GM18519 (cell line): ENCODE results near the gene CABLES1.

ENCODE experiments used
- ATAC-seq: cut with Tn5 transposase; IDR thresholded peaks from one replicate; pipeline ENCODE4 v1.9.1; 2021; ENCODE audit warnings: mild to moderate bottlenecking, moderate library complexity; ENCODE audit not compliant: unreplicated experiment, low FRiP score

CABLES1 gene

DNA sequence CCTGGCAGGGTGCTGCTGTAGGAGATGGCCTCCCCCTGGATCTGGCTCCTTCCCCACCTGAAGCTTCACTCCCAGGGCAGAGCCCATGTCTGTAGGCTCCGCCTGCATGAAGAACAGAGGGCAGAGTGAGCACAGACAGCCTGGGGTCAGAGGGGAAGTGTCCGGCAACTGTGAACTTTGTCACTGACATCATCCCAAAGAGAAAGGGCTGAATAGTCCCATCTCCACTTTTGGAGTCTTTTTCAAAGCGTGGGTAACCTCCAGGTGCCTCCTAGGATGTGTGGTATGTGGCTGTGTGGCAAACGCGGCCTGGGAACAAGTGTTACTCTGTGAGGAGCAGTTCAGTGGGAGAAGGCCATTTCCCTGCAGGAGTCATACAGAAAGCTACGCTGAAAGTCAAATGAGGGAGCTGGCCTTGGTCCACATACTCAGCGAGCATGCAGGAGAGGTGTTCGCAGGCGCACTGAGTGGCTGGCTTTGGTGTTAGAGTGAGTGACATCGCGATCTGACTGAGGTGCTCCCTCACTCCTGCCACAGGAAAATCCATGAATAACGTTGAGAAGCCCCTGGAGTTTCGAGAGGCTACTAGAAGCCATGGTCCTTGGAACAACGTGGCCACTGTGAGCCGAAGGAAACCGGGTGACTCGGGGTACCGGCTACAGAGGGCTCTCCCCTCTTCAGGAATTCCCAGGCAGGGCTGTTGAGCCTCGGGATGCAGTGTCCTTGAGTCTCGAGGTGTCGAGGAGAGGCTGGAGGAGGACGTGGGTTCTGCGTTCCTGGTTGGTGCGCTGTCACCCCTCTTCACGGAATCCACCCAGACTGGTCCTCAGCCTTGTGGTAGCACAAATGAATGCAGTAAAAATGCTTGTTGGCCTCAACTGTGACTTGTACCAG, 54.7 kb downstream of the CABLES1 start:
- ATAC-seq, result no peak

DNA sequence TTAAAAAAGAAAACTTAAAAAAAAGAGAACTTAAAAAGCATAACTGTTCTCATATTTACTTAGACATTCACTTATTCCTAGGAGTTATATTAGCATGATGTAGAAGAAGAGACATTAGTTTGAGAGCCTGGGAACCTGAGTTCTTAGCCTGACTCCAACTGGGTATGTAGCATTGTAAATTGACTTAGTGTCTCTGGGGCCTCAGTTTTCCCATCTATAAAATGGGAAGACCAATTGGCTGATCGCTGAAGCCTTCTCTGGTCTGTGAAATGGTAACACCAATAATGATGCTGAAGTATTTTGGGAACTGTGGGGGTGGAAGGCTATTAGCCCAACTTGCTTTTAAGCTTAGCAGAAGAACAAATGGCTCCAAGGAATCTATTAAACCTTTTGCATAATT, 55.9 kb downstream of the CABLES1 start:
- no peak for ATAC-seq

DNA sequence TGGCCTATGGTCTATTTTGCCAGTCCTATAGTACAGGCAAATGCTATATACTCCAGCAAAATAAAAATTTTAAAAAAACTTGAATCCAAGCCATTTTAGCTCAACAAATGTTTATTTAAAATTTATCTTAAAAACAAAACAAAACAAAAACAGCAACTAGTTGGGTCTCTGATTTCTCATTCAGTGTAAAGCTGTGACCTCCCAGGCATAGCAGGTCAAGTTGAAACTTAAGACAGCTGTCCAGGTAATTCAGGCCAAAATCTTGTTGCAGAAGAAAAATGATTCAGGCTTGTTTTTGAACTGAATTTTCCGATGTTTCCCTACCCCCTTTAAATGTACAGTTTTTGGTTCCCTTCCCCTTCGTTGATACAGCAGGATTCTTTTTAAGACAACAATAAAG, 58.5 kb downstream of the CABLES1 start:
- ATAC-seq, result no peak

DNA sequence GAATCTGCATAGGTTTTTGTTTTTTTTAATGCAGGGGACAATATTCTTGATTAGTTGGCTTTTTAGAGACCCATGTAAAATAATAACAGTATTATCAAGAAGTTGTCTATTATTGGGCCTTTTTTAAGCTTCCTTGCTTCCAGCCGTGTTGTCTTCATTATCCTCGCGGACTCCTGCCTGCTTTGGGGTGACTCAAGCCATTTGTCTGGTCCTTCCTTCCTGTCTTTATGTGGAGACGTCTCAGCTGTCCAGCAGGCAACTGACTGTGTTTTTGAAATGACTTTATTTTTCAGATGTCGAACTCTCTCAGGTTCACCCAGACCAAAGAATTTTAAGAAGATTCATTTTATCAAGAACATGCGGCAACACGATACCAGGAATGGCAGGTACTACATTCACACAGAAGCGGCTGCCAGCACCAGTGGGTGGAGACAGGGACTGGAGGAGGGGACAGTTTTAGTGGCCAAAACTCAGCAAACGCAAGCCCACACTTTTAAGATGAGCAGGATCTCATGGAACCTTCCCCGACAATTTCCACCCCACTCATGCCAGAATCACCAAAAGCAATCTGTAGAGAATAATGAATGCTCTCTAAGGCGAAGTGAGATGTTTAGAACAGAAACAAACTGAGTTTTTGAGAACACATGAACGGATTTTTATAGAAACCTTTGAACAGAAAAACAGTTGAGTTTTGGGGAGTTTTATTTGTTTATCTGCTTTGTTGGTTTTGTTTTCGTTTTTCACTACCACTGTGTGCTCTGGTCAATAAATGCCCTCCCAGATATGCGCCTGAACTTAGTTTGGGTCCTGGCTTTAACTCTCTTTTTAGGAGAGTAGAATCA, 59.1 kb downstream of the CABLES1 start:
- ATAC-seq, result no peak

DNA sequence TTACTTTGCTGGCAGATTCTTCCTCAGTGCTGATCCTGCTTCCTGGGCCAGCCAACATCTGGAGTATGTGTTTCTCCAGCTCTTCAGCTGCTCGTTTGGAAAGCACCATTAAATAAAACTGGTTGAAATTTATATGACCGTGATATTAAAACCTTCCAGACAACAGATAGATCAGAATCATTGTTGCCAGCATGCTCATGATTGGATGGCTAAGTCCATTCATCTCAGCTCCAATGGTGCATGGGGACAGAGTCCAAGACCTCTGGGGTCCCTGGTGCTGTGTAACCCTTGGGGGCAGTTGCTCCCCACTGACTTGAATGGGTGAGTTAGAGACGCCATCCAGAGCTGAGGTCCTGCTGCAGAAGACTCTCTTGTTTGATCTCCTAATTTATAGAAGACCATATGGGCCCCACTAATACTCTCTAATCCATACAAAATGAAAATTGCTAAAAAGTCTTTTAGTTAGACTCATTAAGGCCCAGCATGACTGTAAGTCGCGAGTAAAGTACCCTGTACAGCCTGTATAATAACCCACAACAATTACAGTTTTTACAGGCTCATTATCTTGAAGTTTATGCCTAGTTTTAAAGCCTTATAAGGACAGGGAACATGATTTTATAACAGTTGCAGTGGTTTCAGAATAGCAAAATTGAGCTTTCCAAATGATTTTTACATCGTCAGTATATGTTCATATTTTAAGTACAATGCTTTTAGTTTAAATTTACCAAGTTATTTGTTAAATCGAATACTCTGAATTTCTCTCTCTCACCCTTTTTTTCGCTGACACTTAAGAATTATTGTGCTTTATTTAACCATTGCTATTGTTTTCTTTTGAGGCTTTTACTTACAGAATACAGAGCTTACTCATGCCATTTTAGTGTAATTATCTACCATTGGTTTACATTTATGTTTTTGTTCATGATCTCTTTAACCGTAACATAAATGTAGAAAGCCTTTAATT, 60.0 kb downstream of the CABLES1 start:
- ATAC-seq, result no peak

DNA sequence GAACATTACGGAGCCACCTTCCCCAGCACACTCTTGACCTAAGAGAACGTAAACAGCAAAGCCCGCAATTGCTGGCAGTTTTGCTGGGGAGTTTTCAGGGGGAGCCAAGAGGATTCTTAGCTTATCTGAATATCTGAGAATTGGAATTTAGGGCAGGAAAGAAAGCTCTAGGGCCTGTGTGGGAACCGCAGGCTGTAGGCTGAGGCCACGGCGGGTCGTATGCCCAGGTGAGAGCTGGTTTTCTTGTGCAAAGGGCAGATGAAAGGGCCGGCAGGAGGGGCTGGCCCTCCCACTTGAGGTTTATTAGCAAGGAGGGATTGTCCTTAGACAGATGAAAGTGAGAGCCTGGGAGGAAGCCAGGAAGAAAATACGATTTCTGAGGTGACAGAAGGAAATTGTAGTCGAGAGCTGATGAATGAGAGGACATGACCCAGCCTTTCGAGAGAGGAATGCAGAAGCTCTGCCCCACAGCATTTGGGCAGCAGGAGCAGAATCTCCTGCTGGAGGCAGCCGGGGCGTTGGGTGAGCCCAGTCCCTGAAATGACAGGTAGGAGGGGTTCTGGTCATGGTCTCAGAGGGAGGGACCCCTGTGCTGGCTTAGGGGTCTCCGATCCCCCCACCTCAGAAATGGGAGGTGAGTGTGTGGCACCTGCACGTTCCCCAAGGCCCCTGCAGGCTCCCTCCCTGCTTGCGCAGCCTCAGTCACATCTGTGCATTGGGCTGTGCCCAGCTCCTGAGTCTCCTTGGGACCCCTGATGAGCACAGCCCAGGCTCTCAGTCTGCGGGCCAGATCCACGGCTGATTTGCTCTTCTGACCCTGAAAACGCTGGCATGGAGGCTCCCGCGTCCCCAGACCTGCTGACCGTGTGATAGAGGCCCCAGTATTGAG, 61.1 kb downstream of the CABLES1 start:
- ATAC-seq, result no peak

DNA sequence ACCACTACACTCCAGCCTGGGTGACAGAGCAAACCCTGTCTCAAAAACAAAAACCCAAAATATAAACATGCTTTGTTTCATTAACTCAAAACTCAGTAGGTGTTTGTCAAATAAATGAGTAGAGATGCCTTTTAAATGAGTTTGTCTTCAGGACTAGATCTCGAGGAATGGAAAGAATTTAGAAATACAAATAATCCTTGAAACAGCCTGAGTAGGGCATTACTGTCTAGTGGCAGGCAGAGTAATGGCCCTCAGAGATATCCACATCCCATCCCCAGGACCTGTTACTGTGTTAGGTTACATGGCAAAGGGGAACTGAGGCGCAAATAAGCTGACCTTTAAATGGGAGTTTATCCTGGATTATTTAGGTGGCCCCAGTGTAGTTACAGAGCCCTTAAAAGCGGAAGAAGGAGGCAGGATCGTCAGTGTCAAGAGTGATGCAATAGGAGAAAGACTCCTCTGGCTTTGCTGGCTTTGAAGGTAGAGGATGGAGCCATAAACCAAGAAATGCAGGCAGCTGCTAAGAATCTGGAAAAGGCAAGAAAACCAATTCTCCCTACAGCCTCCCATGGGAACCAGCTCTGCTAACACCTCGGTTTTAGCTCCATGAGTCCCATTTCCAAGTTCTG, 63.0 kb downstream of the CABLES1 start:
- no peak for ATAC-seq

DNA sequence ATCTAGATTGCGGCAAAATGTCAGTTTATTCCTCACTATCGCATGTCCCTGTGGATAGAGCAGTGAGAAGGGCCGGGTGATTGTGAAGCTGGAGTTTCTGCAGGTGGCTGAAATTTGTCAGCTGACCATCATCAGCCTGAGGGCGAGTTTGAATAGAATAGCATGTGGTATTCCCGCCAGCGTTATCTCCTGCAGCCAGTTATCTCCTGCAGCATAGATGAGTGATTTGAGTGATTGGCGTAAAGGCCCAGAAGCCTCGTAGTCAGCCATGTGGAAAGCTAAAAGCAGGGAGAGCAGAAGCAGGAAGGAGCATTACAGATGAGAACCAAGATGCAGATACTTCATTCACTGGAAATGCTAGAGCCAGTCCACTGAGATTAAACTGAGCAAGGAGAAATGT, 65.5 kb downstream of the CABLES1 start:
- ATAC-seq, result no peak

DNA sequence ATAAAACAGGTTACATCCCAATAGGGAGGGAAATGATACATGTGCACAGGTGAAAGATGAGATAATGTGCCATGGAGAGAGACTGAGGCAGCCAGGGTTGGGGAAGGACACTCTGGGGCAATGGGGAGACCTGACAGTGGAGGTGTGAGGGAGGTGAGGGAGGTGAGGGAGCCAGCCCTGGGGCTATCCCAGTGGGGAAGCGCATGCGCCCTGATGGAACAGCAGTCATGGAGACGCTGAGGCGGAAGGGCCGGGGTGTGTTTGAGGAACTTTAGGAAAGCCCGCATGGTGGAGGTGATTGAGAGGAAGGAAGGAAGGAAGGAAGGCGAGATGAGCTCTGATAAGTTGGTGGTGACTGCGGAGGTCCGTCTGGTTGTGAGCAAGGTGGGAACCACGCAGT, 66.5 kb downstream of the CABLES1 start:
- no peak for ATAC-seq

DNA sequence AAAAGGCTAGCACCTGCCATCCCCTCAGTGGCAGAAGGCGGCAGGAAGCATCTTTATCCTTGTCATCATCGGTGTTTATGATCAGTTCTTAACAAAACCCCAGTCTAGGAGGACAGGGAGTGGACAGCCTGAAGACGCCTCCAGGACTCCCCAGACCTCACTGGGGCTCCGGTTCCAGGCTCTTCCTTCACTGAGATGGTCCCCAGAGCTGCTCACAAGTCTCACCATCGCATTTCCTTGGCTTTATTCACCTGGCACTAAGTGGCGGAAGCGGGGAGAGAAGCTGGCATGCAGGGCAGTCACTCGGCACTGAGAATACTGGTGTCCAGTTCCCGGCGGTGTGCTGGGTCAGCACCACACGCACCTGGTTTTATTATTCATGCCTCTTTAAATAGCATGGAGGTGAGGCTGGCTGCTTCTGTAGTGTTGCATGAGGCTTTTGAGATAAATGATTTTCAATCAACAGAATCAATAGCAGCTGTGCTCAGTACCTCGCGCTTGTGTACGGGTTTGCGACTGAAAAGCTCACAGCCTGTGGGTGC, 68.7 kb downstream of the CABLES1 start:
- ATAC-seq, result no peak

DNA sequence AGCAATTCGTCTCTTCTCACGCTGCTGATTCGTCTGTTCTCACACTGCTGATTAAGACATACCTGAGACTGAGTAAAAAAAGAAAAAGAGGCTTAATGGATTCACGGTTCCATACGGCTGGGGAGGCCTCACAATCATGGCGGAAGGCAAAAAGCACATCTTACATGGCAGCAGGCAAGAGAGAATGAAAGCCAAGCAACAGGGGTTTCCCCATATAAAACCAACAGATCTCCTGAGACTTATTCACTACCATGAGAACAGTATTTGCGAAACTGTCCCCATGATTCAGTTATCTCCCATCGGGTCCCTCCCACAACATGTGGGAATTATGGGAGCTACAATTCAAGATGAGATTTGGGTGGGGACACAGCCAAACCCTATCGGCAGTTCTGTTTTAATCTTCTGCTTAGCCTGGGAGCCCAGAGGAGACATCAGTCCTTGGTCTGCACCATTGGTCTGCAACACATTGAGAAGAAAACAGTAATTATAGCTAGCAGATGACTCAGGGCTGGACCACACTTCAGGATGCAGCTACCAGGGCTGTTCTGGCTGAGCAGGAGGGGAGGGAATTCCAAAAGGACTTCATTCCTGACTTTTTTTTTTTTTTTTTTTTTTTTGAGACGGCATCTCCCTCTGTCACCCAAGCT, 69.4 kb downstream of the CABLES1 start:
- ATAC-seq, result no peak

DNA sequence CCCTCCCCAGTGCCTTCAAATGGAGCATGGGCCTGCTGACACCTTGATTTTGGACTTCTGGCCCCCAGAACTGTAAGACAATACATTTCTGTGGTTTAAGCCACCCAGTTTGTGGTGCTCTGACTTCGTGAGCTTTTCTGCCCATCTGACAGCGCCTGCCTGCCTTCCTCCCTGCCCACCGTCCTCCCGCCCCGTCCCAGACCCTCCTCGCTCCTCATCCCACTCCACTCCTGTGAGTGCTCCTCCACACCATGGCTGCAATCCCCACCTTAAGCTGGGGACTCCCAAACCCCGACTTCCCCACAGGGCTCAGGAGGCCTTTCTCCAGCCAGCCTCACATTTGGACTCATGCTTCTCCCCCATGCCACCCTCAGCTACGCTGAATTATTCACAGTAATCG, 70.7 kb downstream of the CABLES1 start:
- no peak for ATAC-seq

DNA sequence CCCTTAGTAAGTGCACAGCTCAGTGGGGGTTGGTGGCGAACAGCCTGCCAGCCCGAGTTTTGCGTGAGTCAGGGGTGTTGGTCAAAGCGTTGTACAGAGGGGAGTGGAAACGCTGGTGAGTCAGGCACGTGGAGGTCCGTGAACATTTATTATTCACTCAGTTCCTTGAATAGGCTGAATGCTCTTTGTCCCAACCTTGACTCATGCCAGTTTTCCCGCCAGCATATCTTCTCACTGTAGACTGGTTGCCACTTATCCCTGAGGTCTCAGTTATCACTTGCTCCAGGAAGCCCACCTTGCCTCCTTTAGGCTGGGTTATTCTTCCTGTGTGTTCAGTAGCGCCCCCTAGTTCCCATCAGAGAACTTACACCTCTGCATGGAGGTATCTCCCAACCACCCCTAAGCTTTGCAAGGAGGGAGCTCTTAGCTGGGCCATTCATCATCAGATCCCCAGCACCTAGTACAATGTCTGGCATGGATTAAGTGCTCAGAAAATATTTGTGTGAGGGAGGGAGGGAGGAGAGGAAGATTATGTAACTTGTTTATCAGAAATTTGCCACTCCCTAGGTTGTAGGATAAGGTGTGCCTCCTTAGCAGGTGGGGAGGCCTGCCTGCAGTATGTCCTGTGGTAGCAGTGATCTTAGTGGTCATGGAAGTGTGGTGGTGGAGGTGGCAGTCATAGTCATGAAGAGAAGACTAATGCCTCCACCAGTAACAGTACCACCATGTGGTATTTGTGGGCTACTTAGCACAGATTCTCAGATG, 72.1 kb downstream of the CABLES1 start:
- no peak for ATAC-seq

DNA sequence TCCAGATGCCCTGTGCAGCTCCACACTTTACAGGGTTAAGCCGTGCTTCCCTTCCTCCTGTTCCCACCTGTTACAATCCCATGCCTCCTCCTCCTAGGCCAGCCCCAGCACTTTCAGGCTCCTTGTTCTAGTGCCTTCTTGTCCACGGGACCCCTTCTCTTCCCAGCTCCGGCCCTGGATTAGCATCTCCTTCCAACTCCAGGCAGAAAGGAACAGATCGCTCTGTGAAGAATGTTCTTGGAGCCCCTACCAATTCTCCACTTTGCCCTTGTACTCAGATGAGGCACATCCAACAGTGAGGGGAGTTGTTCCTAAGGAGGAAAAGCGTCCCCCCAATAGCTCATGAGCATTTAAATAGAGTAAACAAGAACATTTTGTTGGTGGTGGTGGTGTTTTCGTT, 72.7 kb downstream of the CABLES1 start:
- ATAC-seq, result no peak

DNA sequence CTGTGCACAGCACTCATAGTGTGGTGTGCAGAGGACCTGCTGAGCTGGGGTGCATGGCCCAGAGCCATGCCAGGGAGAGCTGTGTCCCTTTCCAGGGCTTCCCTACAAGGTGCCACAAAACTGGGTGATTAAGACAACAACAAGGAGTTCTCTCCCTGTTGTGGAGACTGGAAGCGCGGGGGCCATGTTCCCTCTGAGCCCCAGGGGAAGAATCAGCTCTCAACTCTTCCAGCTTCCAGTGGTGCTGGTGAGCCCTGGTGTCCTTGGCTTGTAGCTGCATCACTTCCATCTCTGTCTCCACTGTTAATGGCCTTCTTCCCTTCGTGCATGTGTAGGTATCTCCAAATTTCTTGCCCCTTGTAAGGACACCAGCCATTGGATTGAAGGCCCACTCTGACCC, 73.3 kb downstream of the CABLES1 start:
- no peak for ATAC-seq

DNA sequence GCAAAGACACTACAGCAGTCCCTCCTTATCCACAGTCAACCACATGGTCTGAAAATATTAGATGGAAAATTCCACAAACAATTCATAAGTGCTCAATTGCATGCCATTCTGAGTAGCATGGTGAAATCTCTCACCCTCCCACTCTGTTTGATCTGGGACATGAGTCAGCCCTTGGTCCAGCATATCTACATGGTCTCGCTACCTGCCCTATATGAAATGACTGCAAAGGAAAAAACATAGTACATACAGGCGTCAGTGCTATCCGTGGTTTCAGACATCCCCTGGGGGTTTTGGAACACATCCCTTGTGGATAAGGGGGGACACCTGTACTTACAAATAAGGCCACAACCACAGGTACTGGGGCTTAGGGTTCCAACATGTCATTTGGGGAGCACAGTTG, 73.7 kb downstream of the CABLES1 start:
- no peak for ATAC-seq

DNA sequence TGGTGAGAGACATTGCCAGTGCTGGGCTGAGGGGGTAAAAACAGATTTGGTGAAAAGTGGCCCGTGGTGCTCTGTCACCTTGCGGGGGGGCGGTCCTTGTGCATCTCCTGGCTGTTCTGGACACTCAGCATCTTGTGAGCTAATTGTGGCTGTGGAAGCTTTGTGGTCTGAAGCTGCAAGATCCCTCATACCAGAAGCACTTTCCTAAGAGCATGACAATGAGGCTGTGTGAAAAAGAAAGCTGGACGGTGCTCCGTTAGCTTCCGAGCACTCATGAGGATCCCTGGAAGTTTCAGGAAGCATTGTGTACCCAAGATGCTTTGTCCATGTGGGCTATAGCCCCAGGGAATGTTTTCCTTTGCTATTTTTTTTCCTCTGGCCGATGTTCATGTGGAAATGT, 74.5 kb downstream of the CABLES1 start:
- ATAC-seq, result no peak

DNA sequence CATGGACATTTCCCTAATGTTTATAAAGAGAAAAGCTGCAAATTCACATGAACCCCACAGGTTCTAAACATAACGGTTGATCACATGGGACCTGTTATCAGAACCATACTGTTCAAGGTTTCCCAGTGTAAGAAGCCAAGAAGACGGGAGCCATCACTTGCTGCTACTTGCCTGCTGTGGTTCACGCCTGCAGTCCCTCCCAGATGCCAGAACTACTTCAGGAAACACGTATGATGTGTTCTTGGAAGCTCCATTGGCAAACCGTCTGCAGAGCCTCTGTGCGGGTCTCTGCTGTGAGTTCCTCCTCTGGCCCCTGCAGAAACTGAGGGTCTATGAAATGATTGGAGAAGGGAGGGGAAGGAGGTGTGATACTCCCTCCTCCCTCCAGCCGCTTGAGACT, 75.2 kb downstream of the CABLES1 start:
- no peak for ATAC-seq
